ENCODE data around the gene VEZT.
"Not testable (repeated sequence)": the region's sequence is repeated elsewhere in the genome, so short reads cannot be mapped to it uniquely, and the experiment has no call there.

VEZT gene

DNA sequence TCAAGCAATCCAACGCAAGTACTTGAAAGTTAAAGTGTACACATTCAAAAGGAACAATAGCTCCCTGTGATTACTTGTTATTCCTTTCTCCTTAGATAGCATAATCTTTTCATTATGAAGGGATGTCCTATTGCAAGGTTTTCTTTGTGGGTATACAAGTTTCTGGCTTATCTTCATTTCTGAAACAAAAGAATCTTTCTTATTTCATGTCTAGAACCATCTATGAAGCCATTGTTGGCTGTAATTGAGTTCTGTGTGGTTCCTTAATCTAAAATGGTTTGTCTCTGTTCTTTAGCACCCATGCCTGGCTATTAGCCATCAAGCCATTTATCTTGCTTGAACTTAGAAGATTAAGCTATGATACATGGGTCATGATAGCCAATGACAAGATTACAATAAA is 95.0 kb downstream of the VEZT start:
- Histone ChIP-seq H3K9ac (ENCODE audit: low read length) (no peak overlapping the region), H3K9me3 (ENCODE audit: low read length) (no peaks in the 10 kb centered on the region), H3K9me2 (ENCODE audit: low read depth, low read length) (no peaks in the 10 kb centered on the region; the same call in 1 of the 2 replicates), H2AFZ (ENCODE audit: low read length) (no peak overlapping the region), H3K27ac (ENCODE audit: low read depth, low read length, poor library complexity, severe bottlenecking) (no peak overlapping the region), H3K79me2 (ENCODE audit: insufficient read depth, low read length) (no peaks in the 10 kb centered on the region), H3K4me1 (ENCODE audit: insufficient read depth, low read length, severe bottlenecking) (no peaks in the 10 kb centered on the region), H3K4me3 (ENCODE audit: low read depth, low read length, poor library complexity, severe bottlenecking) (no peak overlapping the region), H3K36me3 (ENCODE audit: insufficient read depth, low read length) (peaks cover 17% of the 10 kb centered on the region), H3K4me2 (ENCODE audit: low read length) (no peak overlapping the region), H3F3A (ENCODE audit: insufficient read depth, low read length) (no peaks in the 10 kb centered on the region), H4K20me1 (ENCODE audit: insufficient read depth, low read length) (no peaks in the 10 kb centered on the region), H3K27me3 (ENCODE audit: insufficient read depth, low read length) (no peaks in the 10 kb centered on the region)
- TF ChIP-seq, protein P1, sequence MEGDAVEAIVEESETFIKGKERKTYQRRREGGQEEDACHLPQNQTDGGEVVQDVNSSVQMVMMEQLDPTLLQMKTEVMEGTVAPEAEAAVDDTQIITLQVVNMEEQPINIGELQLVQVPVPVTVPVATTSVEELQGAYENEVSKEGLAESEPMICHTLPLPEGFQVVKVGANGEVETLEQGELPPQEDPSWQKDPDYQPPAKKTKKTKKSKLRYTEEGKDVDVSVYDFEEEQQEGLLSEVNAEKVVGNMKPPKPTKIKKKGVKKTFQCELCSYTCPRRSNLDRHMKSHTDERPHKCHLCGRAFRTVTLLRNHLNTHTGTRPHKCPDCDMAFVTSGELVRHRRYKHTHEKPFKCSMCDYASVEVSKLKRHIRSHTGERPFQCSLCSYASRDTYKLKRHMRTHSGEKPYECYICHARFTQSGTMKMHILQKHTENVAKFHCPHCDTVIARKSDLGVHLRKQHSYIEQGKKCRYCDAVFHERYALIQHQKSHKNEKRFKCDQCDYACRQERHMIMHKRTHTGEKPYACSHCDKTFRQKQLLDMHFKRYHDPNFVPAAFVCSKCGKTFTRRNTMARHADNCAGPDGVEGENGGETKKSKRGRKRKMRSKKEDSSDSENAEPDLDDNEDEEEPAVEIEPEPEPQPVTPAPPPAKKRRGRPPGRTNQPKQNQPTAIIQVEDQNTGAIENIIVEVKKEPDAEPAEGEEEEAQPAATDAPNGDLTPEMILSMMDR (IDR thresholded peaks at IDR 0.05; ENCODE audit: low read length) = no peak
- TF ChIP-seq EZH2 (IDR thresholded peaks at IDR 0.05; ENCODE audit: borderline replicate concordance, low read length) = no peak

DNA sequence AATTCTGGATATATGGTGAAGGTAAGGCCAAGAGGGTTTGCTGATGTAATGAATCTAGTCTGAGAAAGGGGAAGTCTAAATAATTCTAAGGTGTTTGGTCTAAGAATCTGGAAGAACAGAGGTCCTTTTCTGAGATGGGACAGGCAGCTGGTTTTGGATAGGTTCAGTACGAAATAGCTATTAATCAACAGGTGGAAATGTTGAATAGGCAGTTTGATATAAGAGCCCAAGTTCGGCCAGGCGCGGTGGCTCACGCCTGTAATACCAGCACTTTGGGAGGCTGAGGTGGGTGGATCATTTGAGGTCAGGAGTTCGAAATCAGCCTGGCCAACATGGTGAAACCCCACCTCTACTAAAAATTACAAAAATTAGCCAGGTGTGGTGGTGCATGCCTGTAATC is 97.1 kb downstream of the VEZT start:
- not testable (repeated sequence) for H4K20me1 ChIP-seq (ENCODE audit: insufficient read depth, low read length); H3K79me2 ChIP-seq (ENCODE audit: insufficient read depth, low read length); H3K27me3 ChIP-seq (ENCODE audit: insufficient read depth, low read length); H3K4me1 ChIP-seq (ENCODE audit: insufficient read depth, low read length, severe bottlenecking); H3K4me3 ChIP-seq (ENCODE audit: low read depth, low read length, poor library complexity, severe bottlenecking); H3F3A ChIP-seq (ENCODE audit: insufficient read depth, low read length); H2AFZ ChIP-seq (ENCODE audit: low read length); H3K9ac ChIP-seq (ENCODE audit: low read length); H3K9me2 ChIP-seq (ENCODE audit: low read depth, low read length); H3K4me2 ChIP-seq (ENCODE audit: low read length); H3K27ac ChIP-seq (ENCODE audit: low read depth, low read length, poor library complexity, severe bottlenecking); H3K36me3 ChIP-seq (ENCODE audit: insufficient read depth, low read length); H3K9me3 ChIP-seq (ENCODE audit: low read length)

DNA sequence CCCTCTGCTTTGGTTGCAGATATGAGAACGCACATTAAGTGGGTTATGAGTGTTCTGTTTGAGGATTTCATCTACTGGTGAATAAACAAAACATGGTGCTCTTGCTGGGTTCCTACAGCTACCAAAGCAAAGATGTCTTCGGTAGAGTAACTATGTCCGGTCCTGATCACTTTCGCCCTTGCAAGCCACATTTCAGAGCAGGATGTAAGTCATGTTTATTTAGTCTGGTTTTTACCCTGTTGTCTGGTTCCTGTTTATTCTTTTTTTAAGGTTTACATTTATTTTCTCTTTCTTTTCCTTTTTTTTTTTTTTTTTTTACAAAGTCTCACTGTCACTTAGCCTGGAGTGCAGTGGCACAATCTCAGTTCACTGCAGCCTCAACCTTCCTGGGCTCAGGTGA is 99.2 kb downstream of the VEZT start:
- H4K20me1 ChIP-seq (ENCODE audit: insufficient read depth, low read length) = no peaks in the 10 kb centered on the region
- H3K27ac ChIP-seq (ENCODE audit: low read depth, low read length, poor library complexity, severe bottlenecking) = no peak overlapping the region
- no peaks in the 10 kb centered on the region for H3K79me2 ChIP-seq (ENCODE audit: insufficient read depth, low read length)
- H2AFZ ChIP-seq (ENCODE audit: low read length) = no peak overlapping the region
- no peaks in the 10 kb centered on the region for H3K9me3 ChIP-seq (ENCODE audit: low read length)
- H3K9ac ChIP-seq (ENCODE audit: low read length) = no peak overlapping the region
- H3K4me2 ChIP-seq (ENCODE audit: low read length) = no peak overlapping the region
- TF ChIP-seq, protein P1 (IDR thresholded peaks at IDR 0.05; ENCODE audit: low read length) = no peak
- no peak for TF ChIP-seq EZH2 (IDR thresholded peaks at IDR 0.05; ENCODE audit: borderline replicate concordance, low read length)
- no peak overlapping the region for H3K4me3 ChIP-seq (ENCODE audit: low read depth, low read length, poor library complexity, severe bottlenecking)
- no peaks in the 10 kb centered on the region for H3K9me2 ChIP-seq (ENCODE audit: low read depth, low read length)
- H3K4me1 ChIP-seq (ENCODE audit: insufficient read depth, low read length, severe bottlenecking) = no peaks in the 10 kb centered on the region
- no peaks in the 10 kb centered on the region for H3F3A ChIP-seq (ENCODE audit: insufficient read depth, low read length)
- no peaks in the 10 kb centered on the region for H3K36me3 ChIP-seq (ENCODE audit: insufficient read depth, low read length)
- no peaks in the 10 kb centered on the region for H3K27me3 ChIP-seq (ENCODE audit: insufficient read depth, low read length)

DNA sequence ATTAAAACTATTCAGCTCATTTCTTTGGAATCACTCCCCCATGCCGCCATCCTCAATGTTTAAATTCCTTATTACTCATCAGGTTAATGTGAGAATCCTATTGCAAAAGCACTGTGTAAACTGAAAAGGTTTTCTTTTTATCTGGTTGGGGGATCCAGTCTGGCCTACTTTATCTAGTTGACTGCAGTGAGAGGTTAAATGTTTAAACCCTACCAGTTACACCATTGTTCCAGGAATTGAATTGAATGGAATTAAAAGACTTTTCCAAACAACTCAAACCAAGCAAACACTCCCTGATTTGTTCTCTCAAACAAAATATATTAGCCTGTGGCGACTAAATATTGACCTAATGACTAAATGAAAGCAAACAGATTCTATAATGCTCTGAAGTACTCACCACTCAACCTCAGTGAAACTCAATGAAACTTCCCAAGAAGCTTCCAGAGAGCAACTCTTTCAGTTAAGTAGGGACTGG is 100.5 kb downstream of the VEZT start:
- TF ChIP-seq, protein P1 (IDR thresholded peaks at IDR 0.05; ENCODE audit: low read length) = no peak
- TF ChIP-seq EZH2 (IDR thresholded peaks at IDR 0.05; ENCODE audit: borderline replicate concordance, low read length) = no peak
- no peaks in the 10 kb centered on the region for H3F3A ChIP-seq (ENCODE audit: insufficient read depth, low read length)
- no peaks in the 10 kb centered on the region for H3K4me1 ChIP-seq (ENCODE audit: insufficient read depth, low read length, severe bottlenecking)
- no peak overlapping the region for H3K27ac ChIP-seq (ENCODE audit: low read depth, low read length, poor library complexity, severe bottlenecking)
- H3K9me2 ChIP-seq (ENCODE audit: low read depth, low read length) = no peaks in the 10 kb centered on the region
- no peaks in the 10 kb centered on the region for H3K36me3 ChIP-seq (ENCODE audit: insufficient read depth, low read length)
- H3K4me3 ChIP-seq (ENCODE audit: low read depth, low read length, poor library complexity, severe bottlenecking) = no peak overlapping the region
- no peaks in the 10 kb centered on the region for H3K9me3 ChIP-seq (ENCODE audit: low read length)
- no peaks in the 10 kb centered on the region for H4K20me1 ChIP-seq (ENCODE audit: insufficient read depth, low read length)
- H3K27me3 ChIP-seq (ENCODE audit: insufficient read depth, low read length) = no peaks in the 10 kb centered on the region
- H3K79me2 ChIP-seq (ENCODE audit: insufficient read depth, low read length) = no peaks in the 10 kb centered on the region
- H2AFZ ChIP-seq (ENCODE audit: low read length) = no peak overlapping the region
- H3K9ac ChIP-seq (ENCODE audit: low read length) = no peak overlapping the region
- no peak overlapping the region for H3K4me2 ChIP-seq (ENCODE audit: low read length)

Measured in OCI-LY1 (cell line).